HG02571 (cell line): ENCODE data around the gene STK39.
A peak's percentile ranks its signal among the peaks of the same experiment; 100 is the strongest.

Experiments
- ATAC-seq: cut with Tn5 transposase; IDR thresholded peaks from one replicate; pipeline ENCODE4 v1.9.1; 2021; ENCODE audit warnings: mild to moderate bottlenecking, moderate library complexity; ENCODE audit not compliant: unreplicated experiment

STK39 gene

DNA sequence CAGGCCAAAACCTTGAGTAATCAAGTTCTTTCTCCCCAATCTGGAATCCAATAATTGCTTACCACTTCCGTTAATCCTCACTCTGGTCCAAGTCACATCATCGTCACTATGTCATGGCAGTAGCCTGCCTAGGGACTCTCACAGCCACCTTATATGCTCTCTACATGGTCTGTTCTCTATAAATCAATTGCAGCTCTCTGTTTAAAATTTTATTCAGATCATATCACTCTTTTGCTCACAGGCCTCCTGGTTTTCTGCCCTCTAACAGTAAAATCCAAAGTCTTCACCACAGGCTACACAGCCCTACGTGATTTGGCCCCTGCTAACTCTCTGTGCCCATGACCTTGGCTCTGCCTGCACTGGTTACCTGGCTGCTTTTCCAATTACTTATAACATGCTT, 188.7 kb downstream of the STK39 start:
- ATAC-seq: no peak

GRCh38 chr2:168056242-168056787, 191.1 kb downstream of the STK39 start:
- ATAC-seq: no peak

DNA sequence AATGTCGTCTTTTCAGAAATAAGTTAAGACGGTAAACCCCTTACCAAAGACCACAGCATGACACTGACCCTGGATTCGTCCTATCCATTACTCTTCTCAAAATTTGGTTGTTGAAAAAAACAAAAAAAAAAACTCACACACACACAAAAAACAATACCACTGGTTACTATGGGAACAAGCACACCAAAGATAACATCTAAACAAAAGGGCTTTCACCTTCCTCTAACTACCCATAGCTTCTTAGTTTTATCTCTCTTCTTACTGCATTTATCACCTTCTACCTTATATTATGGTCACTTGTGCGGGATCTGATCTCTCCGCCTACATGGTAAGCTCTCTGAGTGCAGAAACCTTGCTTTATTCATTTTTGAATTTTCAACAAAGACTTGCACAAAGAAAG, 192.7 kb downstream of the STK39 start:
- ATAC-seq: no peak

DNA sequence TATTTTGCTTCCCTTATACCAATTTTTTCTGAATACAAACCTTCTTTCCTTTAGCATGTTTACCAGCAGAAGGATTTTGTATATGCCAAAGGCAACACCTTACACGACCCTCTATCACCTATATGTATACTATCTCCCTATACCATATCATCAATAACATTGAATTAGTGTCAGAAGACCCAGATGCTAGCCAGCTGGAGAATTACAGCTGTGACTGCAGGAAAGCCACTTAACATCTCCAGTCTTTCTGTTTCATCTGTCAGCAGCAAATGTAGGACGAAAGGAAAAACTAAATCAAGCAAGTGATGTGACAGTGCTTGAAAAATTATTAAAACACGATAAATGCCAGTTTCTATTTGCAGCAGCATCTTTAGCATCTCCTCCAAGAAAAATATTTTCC, 193.7 kb downstream of the STK39 start:
- ATAC-seq: no peak

- no peak for ATAC-seq
Measured at GRCh38 chr2:168052773-168053172, 194.6 kb downstream of the STK39 start.

DNA sequence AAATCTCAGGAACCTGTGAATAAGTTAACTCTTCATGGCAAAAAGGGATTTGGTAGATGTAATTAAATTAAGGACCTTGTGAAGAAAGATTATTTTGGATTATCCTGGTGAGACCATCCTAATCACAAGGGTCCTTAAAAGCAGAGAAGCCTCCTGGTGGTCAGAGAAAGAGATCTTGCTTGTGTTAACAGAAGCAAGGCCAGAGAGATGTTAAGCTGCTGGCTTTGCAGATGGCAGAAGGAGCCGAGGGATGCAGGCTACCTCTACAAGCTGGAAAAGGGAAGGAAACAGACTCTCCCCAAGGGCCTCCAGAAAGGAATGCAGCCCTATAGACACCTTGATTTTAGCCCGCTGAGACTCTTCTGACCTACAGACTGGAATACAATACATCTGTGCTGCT, 197.0 kb downstream of the STK39 start:
- ATAC-seq: no peak

DNA sequence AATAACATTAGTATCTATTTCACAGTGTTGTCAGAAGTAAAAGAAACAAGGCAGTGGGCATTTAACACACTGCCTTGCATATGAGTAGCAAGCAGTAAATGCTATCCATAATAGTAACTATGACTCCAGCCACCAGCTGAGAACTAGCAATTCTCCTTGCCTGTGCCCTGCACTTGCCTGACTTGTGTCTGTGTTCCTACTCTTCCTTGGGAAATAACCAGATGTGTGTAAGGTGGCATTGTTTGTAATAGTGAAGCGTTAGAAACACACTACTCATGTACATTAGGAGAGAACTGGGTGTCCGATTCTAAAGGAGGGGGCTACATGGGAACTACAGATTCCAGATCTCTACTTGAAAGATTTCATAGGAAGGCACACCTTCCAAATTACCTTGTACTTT, 197.8 kb downstream of the STK39 start:
- ATAC-seq: no peak

GRCh38 chr2:168047091-168047690, 200.2 kb downstream of the STK39 start:
- no peak for ATAC-seq

DNA sequence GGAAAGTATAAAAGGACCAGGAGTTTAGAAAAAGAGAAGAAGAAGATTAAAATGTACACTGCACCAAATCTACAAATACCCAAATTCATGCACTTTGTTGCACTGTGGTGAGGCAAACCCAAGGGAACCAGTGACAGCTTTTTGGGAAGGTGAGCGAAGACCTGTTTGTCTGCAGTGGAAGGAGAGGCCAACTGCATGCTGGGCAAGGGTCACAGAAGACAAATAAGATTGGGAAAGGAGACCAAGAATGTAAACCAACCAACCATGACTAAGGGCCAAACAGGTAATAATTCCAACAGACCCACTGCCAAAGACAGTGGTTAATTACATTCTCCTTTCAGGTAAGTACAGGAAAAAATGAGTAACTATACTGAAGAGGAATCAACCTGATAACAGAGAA, 202.8 kb downstream of the STK39 start:
- ATAC-seq: no peak

- no peak for ATAC-seq
Measured at GRCh38 chr2:168044176-168044575, 203.2 kb downstream of the STK39 start.

DNA sequence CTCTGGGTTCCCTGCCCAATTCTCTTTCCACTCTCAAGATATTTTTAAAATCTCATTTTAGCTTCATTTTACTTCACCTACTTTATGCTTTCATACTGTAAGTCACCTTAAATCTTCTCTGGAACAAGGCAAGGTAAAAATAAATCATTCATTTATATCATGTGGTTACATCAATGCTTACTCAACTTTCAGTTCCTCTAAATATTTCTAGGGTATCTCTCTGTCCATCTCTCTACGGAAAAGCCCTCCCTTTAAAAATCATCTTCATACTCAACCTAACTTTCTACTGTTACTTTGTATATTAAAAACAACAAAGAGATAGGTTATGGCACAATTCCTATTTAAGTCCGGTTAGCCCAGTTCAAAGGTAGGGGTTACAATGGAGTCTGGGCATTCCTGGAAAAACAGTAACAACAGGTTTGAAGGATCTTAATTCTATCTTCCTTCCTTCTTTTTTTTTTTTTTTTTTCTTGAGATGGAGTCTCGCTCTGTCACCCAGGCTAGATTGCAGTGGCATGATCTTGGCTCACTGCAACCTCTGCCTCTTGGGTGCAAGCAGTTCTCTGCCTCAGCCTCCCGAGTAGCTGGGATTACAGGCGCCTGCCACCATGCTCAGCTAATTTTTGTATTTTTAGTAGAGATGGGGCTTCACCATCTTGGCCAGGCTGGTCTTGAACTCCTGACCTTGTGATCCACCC, 205.1 kb downstream of the STK39 start:
- ATAC-seq: peak; percentile 96

DNA sequence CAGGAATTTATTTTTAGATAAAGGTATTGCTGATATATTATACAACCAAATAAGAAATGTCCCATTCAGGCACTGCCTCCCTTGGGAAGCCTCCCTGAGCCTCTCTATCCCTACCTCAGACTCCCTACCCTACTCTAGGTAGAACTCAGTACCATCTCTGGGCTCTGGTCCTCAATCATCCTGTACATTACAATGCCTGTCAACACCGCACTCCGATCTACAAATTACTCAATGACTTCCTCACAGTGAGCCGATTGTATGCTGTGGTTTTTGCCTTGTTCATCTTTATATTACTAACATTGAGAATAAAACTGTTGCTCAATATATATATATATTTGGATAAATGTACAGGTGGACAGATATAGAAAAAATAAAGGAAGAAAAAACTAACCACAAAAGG, 207.5 kb downstream of the STK39 start:
- no peak for ATAC-seq

- no peak for ATAC-seq
Measured at GRCh38 chr2:168037778-168038177, 209.6 kb downstream of the STK39 start.

DNA sequence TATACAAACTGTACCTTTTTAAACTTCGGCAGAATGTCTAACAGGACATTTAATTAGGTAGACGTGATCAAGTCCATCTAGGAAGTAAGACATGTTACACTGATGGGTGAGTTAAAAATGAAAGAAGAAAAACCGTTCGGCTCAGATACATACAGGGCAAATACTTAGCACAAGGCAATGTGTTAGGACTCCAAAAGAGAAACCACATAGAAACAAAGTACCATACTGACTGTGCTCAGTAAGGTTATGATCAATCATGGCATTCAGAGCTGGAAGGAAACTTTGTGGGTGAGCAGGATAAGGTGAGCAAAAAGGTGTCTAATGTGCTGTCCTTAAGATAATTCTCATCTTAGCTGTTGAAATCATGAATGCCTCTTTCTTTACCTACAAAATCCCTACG, 211.9 kb downstream of the STK39 start:
- peak; percentile 60 for ATAC-seq

DNA sequence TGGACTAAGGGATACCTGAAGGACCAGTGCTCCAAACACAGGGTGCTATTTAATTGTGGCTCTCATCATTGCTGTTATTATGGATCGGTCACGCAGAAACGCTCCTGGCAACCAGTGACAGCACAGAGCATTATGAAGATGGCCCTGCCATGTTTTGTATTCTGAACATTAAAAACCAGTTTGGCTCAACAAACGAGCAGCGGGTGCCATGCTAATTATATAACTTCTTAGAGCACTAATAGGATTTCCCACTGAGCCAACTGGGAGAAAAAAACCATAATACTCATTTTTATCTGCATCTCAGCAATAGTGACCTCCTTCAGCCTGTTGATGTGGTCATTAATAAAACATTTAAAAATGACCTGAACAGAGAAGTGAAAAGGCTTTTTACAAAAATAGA, 212.8 kb downstream of the STK39 start:
- no peak for ATAC-seq

DNA sequence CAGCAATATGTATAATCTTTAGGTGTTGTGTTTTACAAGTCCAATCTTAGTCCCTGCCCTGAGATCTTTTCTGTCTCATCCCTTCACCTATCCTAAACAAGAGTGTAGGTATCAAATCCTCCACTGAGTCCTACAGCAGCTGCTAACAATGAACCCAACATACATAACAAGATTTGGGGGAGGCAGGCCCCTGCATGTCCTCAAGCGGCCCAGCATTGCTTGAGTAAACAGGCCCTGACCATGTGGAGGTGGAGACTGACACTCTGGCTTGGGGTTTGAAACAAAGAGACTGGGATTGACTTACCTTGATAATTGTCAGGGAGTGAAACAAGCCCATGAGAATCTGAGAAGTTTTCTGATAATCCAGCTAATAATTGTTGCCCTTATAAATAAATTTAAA, 213.4 kb downstream of the STK39 start:
- ATAC-seq: no peak

DNA sequence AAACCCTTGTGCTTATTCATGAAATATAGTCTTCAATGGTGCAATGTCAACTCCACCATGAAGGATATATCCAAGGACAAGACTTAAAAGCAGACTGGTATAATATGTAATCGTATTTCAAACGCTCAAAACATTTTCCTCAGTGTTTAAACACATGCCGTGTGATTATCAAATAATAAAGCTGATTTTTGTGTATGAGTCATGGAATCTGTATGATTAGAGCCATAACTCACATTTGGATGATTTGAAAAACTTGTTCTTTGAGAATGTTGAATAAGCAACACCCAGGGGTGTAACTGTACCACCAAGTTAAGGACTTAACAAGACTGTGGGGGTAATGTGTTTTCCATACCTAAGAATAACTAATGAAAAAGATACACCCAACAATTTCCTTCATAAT, 215.3 kb downstream of the STK39 start:
- ATAC-seq: no peak

DNA sequence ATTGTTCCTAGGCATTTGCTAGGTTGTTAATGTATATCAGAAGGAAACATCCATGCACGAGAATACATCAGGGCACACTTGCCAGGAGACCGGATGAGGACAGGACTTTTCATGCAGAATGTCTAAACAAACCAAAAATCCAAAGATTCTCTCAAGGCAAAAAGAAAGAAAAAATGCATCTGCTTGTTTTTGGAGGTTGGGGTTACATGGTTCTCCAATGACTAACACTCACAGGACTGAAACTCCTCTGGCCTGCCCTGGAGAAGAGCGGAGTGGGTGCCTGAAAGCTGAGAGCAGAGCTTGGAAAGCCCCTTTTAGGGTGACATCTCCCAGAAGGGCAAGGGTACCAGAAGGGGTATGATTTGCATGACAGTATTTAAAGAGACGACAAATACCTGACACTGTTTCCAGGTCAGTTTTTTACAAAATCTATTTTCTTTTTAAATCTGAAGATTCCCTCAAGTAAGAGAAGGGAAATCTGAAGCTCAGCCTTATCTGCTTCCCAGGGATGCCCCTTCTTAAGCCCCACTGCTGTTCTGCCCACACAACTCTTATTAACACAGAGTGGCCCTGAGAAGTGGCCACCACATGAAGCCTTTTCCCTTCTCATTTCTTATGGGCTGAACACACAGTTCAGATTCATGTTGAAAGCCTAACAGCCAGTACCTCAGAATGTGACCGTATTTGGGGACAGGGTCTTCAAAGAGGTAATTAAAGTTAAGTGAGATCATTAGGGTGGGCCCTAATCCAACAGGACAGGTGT, 216.4 kb downstream of the STK39 start:
- peak; percentile 96 for ATAC-seq

- ATAC-seq: no peak
Measured at GRCh38 chr2:168029071-168029470, 218.3 kb downstream of the STK39 start.

GRCh38 chr2:168028362-168028761, 219.0 kb downstream of the STK39 start:
- ATAC-seq: no peak

DNA sequence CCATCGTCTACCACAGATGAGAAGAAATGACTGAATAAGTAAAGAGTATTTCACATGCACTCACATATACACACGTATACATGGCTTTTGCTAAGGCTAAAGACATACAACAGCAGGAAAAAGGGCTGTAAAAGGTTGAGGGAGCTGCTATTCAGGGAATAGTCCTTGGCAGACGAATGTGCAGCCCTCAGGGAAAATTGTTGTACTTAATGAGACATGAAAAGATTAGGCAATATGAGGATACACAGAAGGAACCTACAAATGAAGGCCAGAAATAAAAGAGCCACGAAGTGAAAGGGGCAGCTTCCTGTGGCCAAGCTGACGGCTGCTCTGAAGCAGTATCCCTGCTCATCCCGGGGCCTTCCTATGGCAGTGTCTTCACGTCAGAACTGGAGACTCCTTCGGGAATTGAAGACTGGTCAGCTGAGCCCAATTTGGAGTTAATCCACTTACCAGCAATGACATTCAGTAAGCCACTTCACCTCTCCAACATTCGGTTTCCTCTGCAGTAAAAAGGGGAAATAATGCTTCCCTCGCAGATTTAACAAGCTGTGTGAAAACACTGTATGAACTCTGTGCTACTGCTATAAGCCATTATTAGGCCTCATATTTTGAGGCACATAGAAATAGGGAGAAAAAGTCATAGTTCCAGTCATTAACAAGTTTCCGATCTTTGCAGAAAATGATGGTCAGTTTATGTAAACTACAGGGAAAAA, 221.8 kb downstream of the STK39 start:
- no peak for ATAC-seq
